ENCODE data around the gene PLTP. TPM values are rescaled to one million over a fixed set of nuclear protein-coding genes. Genes with fewer than 3 reads are reported as not detected.

PLTP gene
- total and polyA plus RNA-seq, 2 of the 13 experiments (the other 11 are each of a cell fraction or from before 2014, with no cell fraction given): 16.9 to 28.6 TPM

- TF ChIP-seq YY1 (IDR thresholded peaks at IDR 0.05; ENCODE audit: insufficient read depth, insufficient replicate concordance, low read depth, low read length) (peak; percentile 96), ISX (CRISPR knock-in tag; conservative IDR thresholded peaks at IDR 0.05) (no peak), TFDP1 (CRISPR knock-in tag; IDR thresholded peaks at IDR 0.05; ENCODE audit: borderline replicate concordance) (peak; percentile 67; the same call in 1 of the 2 replicates), ZNF160 (CRISPR knock-in tag; IDR thresholded peaks at IDR 0.05) (peak; percentile 71; the same call in 1 of the 2 replicates), CCAR2 (optimal IDR thresholded peaks at IDR 0.05; ENCODE audit: low read depth, low read length) (peak; percentile 85), ZNF598 (CRISPR knock-in tag; IDR thresholded peaks at IDR 0.05; ENCODE audit: borderline replicate concordance) (peak; percentile 91; the same call in 1 of the 2 replicates), RBFOX2 (IDR thresholded peaks at IDR 0.05; ENCODE audit: low read depth, low read length) (peak; percentile 61)
- TF ChIP-seq, protein P1, sequence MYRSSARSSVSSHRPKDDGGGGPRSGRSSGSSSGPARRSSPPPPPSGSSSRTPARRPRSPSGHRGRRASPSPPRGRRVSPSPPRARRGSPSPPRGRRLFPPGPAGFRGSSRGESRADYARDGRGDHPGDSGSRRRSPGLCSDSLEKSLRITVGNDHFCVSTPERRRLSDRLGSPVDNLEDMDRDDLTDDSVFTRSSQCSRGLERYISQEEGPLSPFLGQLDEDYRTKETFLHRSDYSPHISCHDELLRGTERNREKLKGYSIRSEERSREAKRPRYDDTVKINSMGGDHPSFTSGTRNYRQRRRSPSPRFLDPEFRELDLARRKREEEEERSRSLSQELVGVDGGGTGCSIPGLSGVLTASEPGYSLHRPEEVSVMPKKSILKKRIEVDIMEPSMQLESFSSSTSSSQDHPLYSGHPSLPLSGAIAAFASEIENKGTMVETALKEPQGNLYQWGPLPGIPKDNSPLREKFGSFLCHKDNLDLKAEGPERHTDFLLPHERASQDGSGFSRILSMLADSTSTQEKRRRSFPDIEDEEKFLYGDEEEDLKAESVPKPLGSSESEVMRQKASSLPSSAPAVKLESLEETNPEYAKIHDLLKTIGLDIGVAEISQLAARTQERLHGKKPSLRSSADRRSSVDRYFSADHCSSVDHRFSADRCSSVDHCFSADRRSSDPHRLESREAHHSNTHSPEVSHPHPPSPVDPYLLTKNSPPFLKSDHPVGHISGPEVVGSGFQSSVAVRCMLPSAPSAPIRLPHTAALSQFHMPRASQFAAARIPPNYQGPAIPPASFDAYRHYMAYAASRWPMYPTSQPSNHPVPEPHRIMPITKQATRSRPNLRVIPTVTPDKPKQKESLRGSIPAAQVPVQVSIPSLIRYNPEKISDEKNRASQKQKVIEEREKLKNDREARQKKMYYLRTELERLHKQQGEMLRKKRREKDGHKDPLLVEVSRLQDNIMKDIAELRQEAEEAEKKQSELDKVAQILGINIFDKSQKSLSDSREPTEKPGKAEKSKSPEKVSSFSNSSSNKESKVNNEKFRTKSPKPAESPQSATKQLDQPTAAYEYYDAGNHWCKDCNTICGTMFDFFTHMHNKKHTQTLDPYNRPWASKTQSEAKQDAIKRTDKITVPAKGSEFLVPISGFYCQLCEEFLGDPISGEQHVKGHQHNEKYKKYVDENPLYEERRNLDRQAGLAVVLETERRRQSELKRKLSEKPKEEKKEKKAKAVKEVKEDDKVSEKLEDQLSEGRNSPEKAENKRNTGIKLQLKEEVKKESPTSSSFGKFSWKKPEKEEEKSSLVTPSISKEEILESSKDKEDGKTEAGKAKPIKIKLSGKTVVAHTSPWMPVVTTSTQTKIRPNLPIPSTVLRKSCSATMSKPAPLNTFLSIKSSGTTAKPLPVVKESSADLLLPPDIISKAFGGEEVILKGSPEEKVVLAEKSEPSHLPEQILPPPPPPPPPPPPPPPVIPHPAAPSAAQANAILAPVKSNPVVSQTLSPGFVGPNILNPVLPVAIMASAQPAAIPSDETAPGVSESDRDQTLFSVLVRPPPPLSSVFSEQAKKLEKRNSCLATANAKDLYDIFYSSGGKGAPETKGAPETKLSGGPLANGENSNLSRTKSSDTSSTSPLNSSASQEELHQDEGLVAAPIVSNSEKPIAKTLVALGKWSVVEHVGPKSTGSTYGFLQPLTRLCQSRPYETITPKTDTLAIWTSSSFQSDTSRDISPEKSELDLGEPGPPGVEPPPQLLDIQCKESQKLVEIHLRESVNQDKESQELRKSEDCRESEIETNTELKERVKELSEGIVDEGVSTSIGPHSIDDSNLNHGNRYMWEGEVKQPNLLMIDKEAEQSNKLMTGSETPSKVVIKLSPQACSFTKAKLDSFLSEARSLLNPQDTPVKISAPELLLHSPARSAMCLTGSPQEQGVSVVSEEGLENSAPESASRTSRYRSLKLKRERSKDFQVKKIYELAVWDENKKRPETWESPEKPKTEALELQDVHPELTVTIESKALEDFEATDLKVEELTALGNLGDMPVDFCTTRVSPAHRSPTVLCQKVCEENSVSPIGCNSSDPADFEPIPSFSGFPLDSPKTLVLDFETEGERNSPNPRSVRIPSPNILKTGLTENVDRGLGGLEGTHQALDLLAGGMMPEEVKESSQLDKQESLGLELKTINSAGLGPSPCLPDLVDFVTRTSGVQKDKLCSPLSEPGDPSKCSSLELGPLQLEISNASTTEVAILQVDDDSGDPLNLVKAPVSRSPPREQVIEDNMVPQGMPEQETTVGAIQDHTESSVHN (CRISPR knock-in tag; IDR thresholded peaks at IDR 0.05): 0 out of 2 replicates have a peak, but pooled peaks have one; percentile 69
- TF ChIP-seq, protein P2, sequence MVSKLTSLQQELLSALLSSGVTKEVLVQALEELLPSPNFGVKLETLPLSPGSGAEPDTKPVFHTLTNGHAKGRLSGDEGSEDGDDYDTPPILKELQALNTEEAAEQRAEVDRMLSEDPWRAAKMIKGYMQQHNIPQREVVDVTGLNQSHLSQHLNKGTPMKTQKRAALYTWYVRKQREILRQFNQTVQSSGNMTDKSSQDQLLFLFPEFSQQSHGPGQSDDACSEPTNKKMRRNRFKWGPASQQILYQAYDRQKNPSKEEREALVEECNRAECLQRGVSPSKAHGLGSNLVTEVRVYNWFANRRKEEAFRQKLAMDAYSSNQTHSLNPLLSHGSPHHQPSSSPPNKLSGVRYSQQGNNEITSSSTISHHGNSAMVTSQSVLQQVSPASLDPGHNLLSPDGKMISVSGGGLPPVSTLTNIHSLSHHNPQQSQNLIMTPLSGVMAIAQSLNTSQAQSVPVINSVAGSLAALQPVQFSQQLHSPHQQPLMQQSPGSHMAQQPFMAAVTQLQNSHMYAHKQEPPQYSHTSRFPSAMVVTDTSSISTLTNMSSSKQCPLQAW (CRISPR knock-in tag; IDR thresholded peaks at IDR 0.05): peak; percentile 87
- TF ChIP-seq, protein P3, sequence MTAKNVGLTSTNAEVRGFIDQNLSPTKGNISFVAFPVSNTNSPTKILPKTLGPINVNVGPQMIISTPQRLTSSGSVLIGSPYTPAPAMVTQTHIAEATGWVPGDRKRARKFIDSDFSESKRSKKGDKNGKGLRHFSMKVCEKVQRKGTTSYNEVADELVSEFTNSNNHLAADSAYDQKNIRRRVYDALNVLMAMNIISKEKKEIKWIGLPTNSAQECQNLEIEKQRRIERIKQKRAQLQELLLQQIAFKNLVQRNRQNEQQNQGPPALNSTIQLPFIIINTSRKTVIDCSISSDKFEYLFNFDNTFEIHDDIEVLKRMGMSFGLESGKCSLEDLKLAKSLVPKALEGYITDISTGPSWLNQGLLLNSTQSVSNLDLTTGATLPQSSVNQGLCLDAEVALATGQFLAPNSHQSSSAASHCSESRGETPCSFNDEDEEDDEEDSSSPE (CRISPR knock-in tag; IDR thresholded peaks at IDR 0.05): peak; percentile 75; the same call in 1 of the 2 replicates
Observed at GRCh38 chr20:45880988-45881788, 30.8 kb downstream of the PLTP start, which contains the start of gene ZSWIM1 (continued).

Measured in HepG2 (cell line).